Stimulated activated CD4-positive, alpha-beta T cell treated with anti-CD3 and anti-CD28 coated beads, Interleukin-15, amount 100 ng/mL, for 1 hour (primary cell): Measurements from ENCODE around the gene SLC22A25.
"Not testable (repeated sequence)": the region's sequence is repeated elsewhere in the genome, so short reads cannot be mapped to it uniquely, and the experiment has no call there.

Experiments
- DNase-seq, 2 donors: peaks; one replicate each; pipeline ENCODE4 v3.0.0-alpha.2; 2020; ENCODE audit warnings: low read depth in 1 of 2, low spot score in 1 of 2

Gene SLC22A25

DNA sequence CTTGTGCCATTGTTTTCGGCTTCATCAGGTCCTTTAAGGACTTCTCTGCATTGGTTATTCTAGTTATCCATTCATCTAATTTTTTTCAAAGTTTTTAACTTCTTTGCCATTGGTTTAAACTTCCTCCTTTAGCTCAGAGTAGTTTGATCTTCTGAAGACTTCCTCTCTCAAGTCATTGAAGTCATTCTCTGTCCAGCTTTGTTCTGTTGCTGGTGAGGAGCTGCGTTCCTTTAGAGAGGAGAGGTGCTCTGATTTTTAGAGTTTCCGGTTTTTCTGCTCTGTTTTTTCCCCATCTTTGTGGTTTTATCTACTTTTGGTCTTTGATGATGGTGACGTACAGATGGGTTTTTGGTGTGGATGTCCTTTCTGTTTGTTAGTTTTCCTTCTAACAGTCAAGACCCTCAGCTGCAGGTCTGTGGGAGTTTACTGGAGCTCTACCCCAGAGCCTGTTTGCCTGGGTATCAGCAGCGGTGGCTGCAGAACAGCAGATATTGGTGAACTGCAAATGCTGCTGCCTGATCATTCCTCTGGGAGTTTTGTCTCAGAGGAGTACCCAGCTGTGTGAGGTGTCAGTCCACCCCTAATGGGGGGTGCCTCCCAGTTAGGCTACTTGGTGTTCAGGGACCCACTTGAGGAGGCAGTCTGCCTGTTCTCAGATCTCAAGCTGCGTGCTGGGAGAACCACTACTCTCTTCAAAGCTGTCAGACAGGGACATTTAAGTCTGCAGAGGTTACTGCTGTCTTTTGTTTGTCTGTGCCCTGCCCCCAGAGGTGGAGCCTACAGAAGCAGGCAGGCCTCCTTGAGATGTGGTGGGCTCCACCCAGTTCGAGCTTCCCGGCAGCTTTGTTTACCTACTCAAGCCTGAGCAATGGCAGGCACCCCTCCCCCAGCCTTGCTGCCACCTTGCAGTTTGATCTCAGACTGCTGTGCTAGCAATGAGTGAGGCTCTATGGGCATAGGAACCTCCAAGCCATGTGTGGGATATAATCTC is 7.6 kb downstream of the SLC22A25 start:
- not testable (repeated sequence) for DNase-seq

- DNase-seq, result no peak
Measured at GRCh38 chr11:63229815-63230214, 13.6 kb downstream of the SLC22A25 start.

- DNase-seq, result no peak
Measured at GRCh38 chr11:63227521-63228107, 15.8 kb downstream of the SLC22A25 start.

- DNase-seq, result no peak
Measured at GRCh38 chr11:63226488-63227114, 16.8 kb downstream of the SLC22A25 start.

DNA sequence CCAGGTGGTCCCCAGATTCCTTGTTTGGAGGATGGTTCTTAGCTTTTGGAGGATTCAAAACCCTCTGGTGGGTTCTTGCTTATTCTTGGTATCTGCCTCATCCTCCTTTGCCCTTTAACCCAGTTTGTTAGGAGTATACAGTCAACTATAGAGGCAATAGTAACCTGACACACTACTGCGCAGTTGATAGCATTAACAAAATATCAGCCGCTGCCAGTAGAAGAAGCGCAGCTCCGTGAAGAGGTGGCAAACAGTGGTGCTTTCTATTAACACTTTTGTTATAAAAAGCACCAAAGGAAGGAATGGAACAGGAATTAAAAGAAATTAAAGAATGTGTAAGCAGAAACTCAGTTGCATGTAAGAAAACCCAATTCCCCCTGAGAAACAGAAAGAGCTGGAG is 29.3 kb downstream of the SLC22A25 start:
- DNase-seq, result no peak

DNA sequence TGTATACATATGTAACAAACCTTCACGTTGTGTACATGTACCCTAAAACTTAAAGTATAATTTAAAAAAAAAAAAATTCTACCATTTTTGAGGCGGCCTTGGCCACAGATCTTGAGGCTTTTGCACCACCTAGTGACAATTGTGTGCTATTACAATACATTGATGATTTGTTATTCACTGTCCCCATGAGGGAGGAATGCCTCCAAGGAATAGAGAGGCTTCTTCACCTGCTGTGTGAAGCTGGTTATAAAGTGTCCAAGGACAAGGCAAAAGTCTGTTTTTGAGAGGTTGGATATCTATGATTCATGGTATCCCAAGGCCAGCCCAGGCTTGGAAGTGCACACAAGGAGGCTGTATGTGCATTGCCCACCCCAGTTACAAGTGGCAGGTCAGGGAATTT is 30.7 kb downstream of the SLC22A25 start:
- DNase-seq, result no peak

GRCh38 chr11:63210111-63210510 is 33.3 kb downstream of the SLC22A25 start:
- DNase-seq, result no peak
